Hepatocyte (in vitro differentiated cells): ENCODE measurements around the gene ZNF230. TPM values are rescaled to one million over a fixed set of nuclear protein-coding genes. Genes with fewer than 3 reads are reported as not detected.
A peak's percentile ranks its signal among the peaks of the same experiment; 100 is the strongest.

Experiments used
- DNase-seq: peaks from one replicate; pipeline ENCODE4 v3.0.0-alpha.2; 2016; ENCODE audit warnings: low spot score
- H2AFZ ChIP-seq: fragments of 200-600 bp; sonication (generic); 2 replicates; pipeline ENCODE4 v1.6.0; 2016; ENCODE audit warnings: antibody characterized with exemption, mild to moderate bottlenecking
- H3K27ac ChIP-seq: fragments of 200-600 bp; sonication (generic); 2 replicates; pipeline ENCODE4 v1.5.1; 2016; ENCODE audit warnings: mild to moderate bottlenecking
- H3K27me3 ChIP-seq: fragments of 200-600 bp; sonication (generic); 2 replicates; pipeline ENCODE4 v1.6.1; 2016
- H3K36me3 ChIP-seq: fragments of 200-600 bp; sonication (generic); replicated peaks from 2 replicates; pipeline ENCODE4 v1.5.1; 2016; ENCODE audit warnings: low read depth; ENCODE audit not compliant: insufficient read depth
- H3K4me1 ChIP-seq: fragments of 200-600 bp; sonication (generic); 2 replicates; pipeline ENCODE4 v1.5.1; 2016; ENCODE audit warnings: mild to moderate bottlenecking, moderate library complexity; ENCODE audit not compliant: insufficient read depth
- H3K4me2 ChIP-seq: fragments of 200-600 bp; sonication (generic); 2 replicates; pipeline ENCODE4 v1.6.0; 2016
- H3K4me3 ChIP-seq: fragments of 200-600 bp; sonication (generic); 2 replicates; pipeline ENCODE4 v1.5.1; 2016; ENCODE audit warnings: mild to moderate bottlenecking
- H3K79me2 ChIP-seq: fragments of 200-600 bp; sonication (generic); 2 replicates; pipeline ENCODE4 v1.6.0; 2017; ENCODE audit warnings: mild to moderate bottlenecking
- H3K9me2 ChIP-seq: fragments of 200-600 bp; sonication (generic); replicated peaks from 2 replicates; pipeline ENCODE4 v1.6.0; 2017; ENCODE audit warnings: mild to moderate bottlenecking; ENCODE audit not compliant: insufficient read depth
- H3K9me3 ChIP-seq: fragments of 200-600 bp; sonication (generic); 2 replicates; pipeline ENCODE4 v1.5.1; 2016; ENCODE audit warnings: low read depth, mild to moderate bottlenecking
- H4K20me1 ChIP-seq: fragments of 200-600 bp; sonication (generic); 2 replicates; pipeline ENCODE4 v1.6.0; 2016; ENCODE audit warnings: mild to moderate bottlenecking; ENCODE audit not compliant: insufficient read depth, poor library complexity, severe bottlenecking
- CTCF ChIP-seq: fragments of 200-600 bp; sonication (generic); IDR thresholded peaks from 2 replicates; pipeline ENCODE4 v1.5.1; 2016; ENCODE audit warnings: antibody characterized with exemption, mild to moderate bottlenecking; ENCODE audit not compliant: poor library complexity
- EZH2 ChIP-seq: fragments of 200-600 bp; sonication (generic); IDR thresholded peaks from 2 replicates; pipeline ENCODE4 v1.6.1; 2016; ENCODE audit warnings: antibody characterized with exemption, mild to moderate bottlenecking, borderline replicate concordance
- EZH2phosphoT487 ChIP-seq: fragments of 200-600 bp; sonication (generic); IDR thresholded peaks from one replicate; pipeline ENCODE4 v1.6.1; 2018; ENCODE audit warnings: antibody characterized with exemption, mild to moderate bottlenecking, low read depth, moderate library complexity; ENCODE audit not compliant: unreplicated experiment, severe bottlenecking
- WGBS: methylation state at CpG from one replicate; pipeline ENCODE4 v1.1.6; 2016; ENCODE audit warnings: low lambda C conversion rate; ENCODE audit errors: missing lambda C conversion rate; 5-methylcytosine and 5-hydroxymethylcytosine counted together
- polyA plus RNA-seq: library from polyadenylated mRNA; unstranded; fragments of >200 nt; fragmentation: Nextera tagmentation; extraction: Ambion mirVana; gene quantifications from 2 replicates; pipeline ENCODE4 v1.2.1, GENCODE V29; 2016
- total RNA-seq: library from RNA; depleted of rRNA; stranded (reverse); fragments of >200 nt; gene quantifications from 2 replicates; pipeline ENCODE4 v1.2.3, GENCODE V29; 2014

Gene ZNF230
- total and polyA plus RNA-seq, 2 experiments from 2014 or later: 3.7 to 4.4 TPM

GRCh38 chr19:44021221-44021620, 18.5 kb downstream of the ZNF230 start:
- no peak for TF ChIP-seq EZH2
- no peak overlapping the region for H3K4me3 ChIP-seq
- H3K79me2 ChIP-seq: peaks cover 9% of the 10 kb centered on the region
- no peak overlapping the region for H3K4me2 ChIP-seq
- no peak overlapping the region for H3K27ac ChIP-seq
- DNase-seq: no peak
- no peaks in the 10 kb centered on the region for H3K36me3 ChIP-seq
- H4K20me1 ChIP-seq: no peaks in the 10 kb centered on the region
- H3K4me1 ChIP-seq: peaks cover 7% of the 10 kb centered on the region
- no peaks in the 10 kb centered on the region for H3K9me3 ChIP-seq
- no peaks in the 10 kb centered on the region for H3K27me3 ChIP-seq
- no peaks in the 10 kb centered on the region for H3K9me2 ChIP-seq
- H2AFZ ChIP-seq: no peak overlapping the region

GRCh38 chr19:44024900-44025216, 22.1 kb downstream of the ZNF230 start:
- 45% methylated on average over 4 of the region's 4 CpGs for WGBS
- Histone ChIP-seq H3K4me2 (peak overlapping the region; percentile 98), H3K4me3 (peak overlapping the region; percentile 25), H3K36me3 (no peaks in the 10 kb centered on the region), H4K20me1 (no peaks in the 10 kb centered on the region), H3K9me3 (peaks cover 2% of the 10 kb centered on the region), H3K9me2 (no peaks in the 10 kb centered on the region), H3K4me1 (peaks cover 7% of the 10 kb centered on the region), H3K27ac (peak overlapping the region; percentile 66), H3K79me2 (peaks cover 10% of the 10 kb centered on the region), H3K27me3 (no peaks in the 10 kb centered on the region), H2AFZ (peak overlapping the region; percentile 97)
- TF ChIP-seq CTCF (no peak), EZH2phosphoT487 (no peak), EZH2 (no peak)
- no peak for DNase-seq

- peaks cover 7% of the 10 kb centered on the region for H3K9me3 ChIP-seq
- H4K20me1 ChIP-seq: no peaks in the 10 kb centered on the region
- TF ChIP-seq CTCF: no peak
- no peak for TF ChIP-seq EZH2
- no peak for TF ChIP-seq EZH2phosphoT487
- H3K36me3 ChIP-seq: no peaks in the 10 kb centered on the region
- H3K4me3 ChIP-seq: peak within 1 kb of the TSS; percentile 90
- peaks cover 7% of the 10 kb centered on the region for H3K4me1 ChIP-seq
- peak within 1 kb of the TSS; percentile 98 for H3K4me2 ChIP-seq
- peaks cover 10% of the 10 kb centered on the region for H3K79me2 ChIP-seq
- 2% methylated on average over 37 of the region's 37 CpGs for WGBS
- H2AFZ ChIP-seq: peak within 1 kb of the TSS; percentile 97
- H3K27ac ChIP-seq: peak within 1 kb of the TSS; percentile 79
- H3K27me3 ChIP-seq: no peaks in the 10 kb centered on the region
- no peaks in the 10 kb centered on the region for H3K9me2 ChIP-seq
- DNase-seq: peak; percentile 89
These were observed 22.6 kb downstream of the ZNF230 start, which contains the start of gene ZNF222 for GRCh38 chr19:44025217-44025936. Gene ZNF222, plus strand, starts transcription at chr19:44025379. Its CDS starts 58 bp downstream, at chr19:44025437.

- Histone ChIP-seq H3K9me2 (no peaks in the 10 kb centered on the region), H3K4me2 (peak overlapping the region; percentile 98), H3K27ac (no peak overlapping the region), H3K4me3 (no peak overlapping the region), H3K27me3 (no peaks in the 10 kb centered on the region), H3K9me3 (peaks cover 16% of the 10 kb centered on the region), H3K79me2 (peaks cover 10% of the 10 kb centered on the region), H3K4me1 (peaks cover 7% of the 10 kb centered on the region), H3K36me3 (peaks cover 11% of the 10 kb centered on the region), H2AFZ (no peak overlapping the region), H4K20me1 (no peaks in the 10 kb centered on the region)
- no peak for DNase-seq
- TF ChIP-seq CTCF (no peak), EZH2phosphoT487 (no peak)
- 96% methylated on average over 6 of the region's 6 CpGs for WGBS
These were observed 23.9 kb downstream of the ZNF230 start for GRCh38 chr19:44026622-44027021.
